Measurements from ENCODE around the gene HOXA9.

The HOXA9 gene

GRCh38 chr7:27119412-27119911, 45.9 kb downstream of the HOXA9 start:
- Histone ChIP-seq H3K9ac (ENCODE audit: low read length in 5 of 5) (peak overlapping the region in 1 of 5 donors; percentile 26), H3K27ac (ENCODE audit: low read depth, low read length) (peak overlapping the region; percentile 80), H3K4me3 (ENCODE audit: low read depth in 1 of 5, low read length in 5 of 5) (no peak overlapping the region), H3K27me3 (ENCODE audit: control insufficient read depth in 5 of 5, insufficient read depth in 4 of 5, low read length in 5 of 5) (no peaks in the 10 kb centered on the region), H3K9me3 (ENCODE audit: control insufficient read depth in 5 of 5, low read length in 5 of 5) (no peaks in the 10 kb centered on the region), H3K4me1 (ENCODE audit: control insufficient read depth in 5 of 5, insufficient read depth in 5 of 5, low read length in 5 of 5) (peaks cover under 1 to 94% (median 59%) of the 10 kb centered on the region in 5 donors), H3K36me3 (ENCODE audit: control insufficient read depth in 5 of 5, insufficient read depth in 5 of 5, low read length in 5 of 5) (peaks cover 5 to 28% (median 15%) of the 10 kb centered on the region in 5 donors)

DNA sequence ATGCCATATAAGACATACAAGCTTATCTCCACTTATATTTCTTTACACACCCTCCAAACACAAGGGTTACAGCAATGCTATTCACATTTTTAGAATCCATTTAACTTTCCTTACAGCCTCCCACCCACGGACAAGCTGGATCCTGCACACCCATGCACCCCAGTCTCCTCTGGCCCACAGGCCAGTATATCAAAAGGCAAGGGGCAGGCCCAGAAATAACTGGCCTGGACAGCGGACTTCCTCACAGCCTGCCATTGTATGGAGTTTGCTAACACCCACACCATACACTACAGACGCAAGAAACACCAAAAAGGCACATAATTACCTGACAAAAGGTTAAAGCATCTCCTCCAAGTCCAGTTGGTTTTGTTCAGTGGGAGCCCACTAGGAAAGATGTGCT, 46.8 kb downstream of the HOXA9 start:
- peak overlapping the region in 4 of 5 donors; percentile 35 to 53 (median 46) for H3K4me3 ChIP-seq (ENCODE audit: low read depth in 1 of 5, low read length in 5 of 5)
- no peaks in the 10 kb centered on the region for H3K9me3 ChIP-seq (ENCODE audit: control insufficient read depth in 5 of 5, low read length in 5 of 5)
- no peaks in the 10 kb centered on the region for H3K27me3 ChIP-seq (ENCODE audit: control insufficient read depth in 5 of 5, insufficient read depth in 4 of 5, low read length in 5 of 5)
- peaks cover 2 to 92% (median 58%) of the 10 kb centered on the region in 5 donors for H3K4me1 ChIP-seq (ENCODE audit: control insufficient read depth in 5 of 5, insufficient read depth in 5 of 5, low read length in 5 of 5)
- H3K36me3 ChIP-seq (ENCODE audit: control insufficient read depth in 5 of 5, insufficient read depth in 5 of 5, low read length in 5 of 5) = peaks cover 5 to 20% (median 12%) of the 10 kb centered on the region in 5 donors
- peak overlapping the region in 1 of 5 donors; percentile 10 for H3K9ac ChIP-seq (ENCODE audit: low read length in 5 of 5)
- peak overlapping the region; percentile 80 for H3K27ac ChIP-seq (ENCODE audit: low read depth, low read length)

DNA sequence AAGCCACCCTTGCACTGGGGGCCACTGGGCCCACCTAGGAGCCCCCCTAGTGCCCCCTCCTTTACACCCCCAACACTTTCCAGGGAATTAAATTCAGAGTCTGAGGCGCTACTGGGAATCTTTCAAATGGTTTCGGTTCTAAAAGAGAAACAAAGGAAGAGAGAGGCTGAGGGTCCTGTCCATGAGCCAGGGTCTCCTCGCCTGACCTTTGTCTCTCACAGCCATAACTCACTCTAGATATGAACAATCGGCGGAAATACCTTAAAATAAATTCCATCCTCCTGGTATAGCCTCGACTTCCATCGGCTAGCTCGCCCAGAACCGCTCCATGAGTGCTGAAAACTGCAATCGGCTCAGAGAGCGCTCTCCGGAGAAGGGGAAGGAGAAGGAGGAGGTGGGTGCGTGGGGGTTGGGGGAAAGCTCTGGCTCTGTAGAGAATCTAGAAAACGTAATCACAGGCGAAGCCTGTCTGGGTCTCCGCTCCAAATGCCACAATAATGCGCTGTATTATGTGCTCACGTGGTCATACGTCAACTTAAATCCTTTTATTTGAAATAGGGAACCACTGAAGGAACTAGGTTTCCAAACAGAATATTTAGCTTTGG, 47.3 kb downstream of the HOXA9 start:
- Histone ChIP-seq H3K9me3 (ENCODE audit: control insufficient read depth in 5 of 5, low read length in 5 of 5) (no peaks in the 10 kb centered on the region), H3K4me1 (ENCODE audit: control insufficient read depth in 5 of 5, insufficient read depth in 5 of 5, low read length in 5 of 5) (peaks cover 4 to 92% (median 61%) of the 10 kb centered on the region in 5 donors), H3K27ac (ENCODE audit: low read depth, low read length) (peak overlapping the region; percentile 80), H3K27me3 (ENCODE audit: control insufficient read depth in 5 of 5, insufficient read depth in 4 of 5, low read length in 5 of 5) (no peaks in the 10 kb centered on the region), H3K36me3 (ENCODE audit: control insufficient read depth in 5 of 5, insufficient read depth in 5 of 5, low read length in 5 of 5) (peaks cover 5 to 15% (median 9%) of the 10 kb centered on the region in 5 donors), H3K9ac (ENCODE audit: low read length in 5 of 5) (peak overlapping the region in 1 of 5 donors; percentile 52), H3K4me3 (ENCODE audit: low read depth in 1 of 5, low read length in 5 of 5) (peak overlapping the region in 4 of 5 donors; percentile 25 to 53 (median 46))

- Histone ChIP-seq H3K9ac (ENCODE audit: low read length in 5 of 5) (peak overlapping the region in 1 of 5 donors; percentile 66), H3K4me3 (ENCODE audit: low read depth in 1 of 5, low read length in 5 of 5) (peak overlapping the region in 3 of 5 donors; percentile 25 to 53 (median 47)), H3K27ac (ENCODE audit: low read depth, low read length) (peak overlapping the region; percentile 80), H3K27me3 (ENCODE audit: control insufficient read depth in 5 of 5, insufficient read depth in 4 of 5, low read length in 5 of 5) (no peaks in the 10 kb centered on the region), H3K9me3 (ENCODE audit: control insufficient read depth in 5 of 5, low read length in 5 of 5) (no peaks in the 10 kb centered on the region), H3K4me1 (ENCODE audit: control insufficient read depth in 5 of 5, insufficient read depth in 5 of 5, low read length in 5 of 5) (peaks cover 5 to 92% (median 69%) of the 10 kb centered on the region in 5 donors), H3K36me3 (ENCODE audit: control insufficient read depth in 5 of 5, insufficient read depth in 5 of 5, low read length in 5 of 5) (peaks cover 4 to 8% (median 5%) of the 10 kb centered on the region in 5 donors)
Observed at GRCh38 chr7:27116962-27117886, 48.1 kb downstream of the HOXA9 start.

GRCh38 chr7:27116031-27116961, 49.0 kb downstream of the HOXA9 start:
- H3K36me3 ChIP-seq (ENCODE audit: control insufficient read depth in 5 of 5, insufficient read depth in 5 of 5, low read length in 5 of 5) = peaks cover 0 to 3% (median under 1%) of the 10 kb centered on the region in 5 donors
- peak overlapping the region in 4 of 5 donors; percentile 27 to 54 (median 46) for H3K4me3 ChIP-seq (ENCODE audit: low read depth in 1 of 5, low read length in 5 of 5)
- H3K27me3 ChIP-seq (ENCODE audit: control insufficient read depth in 5 of 5, insufficient read depth in 4 of 5, low read length in 5 of 5) = no peaks in the 10 kb centered on the region
- H3K27ac ChIP-seq (ENCODE audit: low read depth, low read length) = peak overlapping the region; percentile 80
- H3K4me1 ChIP-seq (ENCODE audit: control insufficient read depth in 5 of 5, insufficient read depth in 5 of 5, low read length in 5 of 5) = peaks cover 10 to 92% (median 74%) of the 10 kb centered on the region in 5 donors
- H3K9ac ChIP-seq (ENCODE audit: low read length in 5 of 5) = peak overlapping the region in 3 of 5 donors; percentile 17 to 71 (median 68)
- H3K9me3 ChIP-seq (ENCODE audit: control insufficient read depth in 5 of 5, low read length in 5 of 5) = no peaks in the 10 kb centered on the region

DNA sequence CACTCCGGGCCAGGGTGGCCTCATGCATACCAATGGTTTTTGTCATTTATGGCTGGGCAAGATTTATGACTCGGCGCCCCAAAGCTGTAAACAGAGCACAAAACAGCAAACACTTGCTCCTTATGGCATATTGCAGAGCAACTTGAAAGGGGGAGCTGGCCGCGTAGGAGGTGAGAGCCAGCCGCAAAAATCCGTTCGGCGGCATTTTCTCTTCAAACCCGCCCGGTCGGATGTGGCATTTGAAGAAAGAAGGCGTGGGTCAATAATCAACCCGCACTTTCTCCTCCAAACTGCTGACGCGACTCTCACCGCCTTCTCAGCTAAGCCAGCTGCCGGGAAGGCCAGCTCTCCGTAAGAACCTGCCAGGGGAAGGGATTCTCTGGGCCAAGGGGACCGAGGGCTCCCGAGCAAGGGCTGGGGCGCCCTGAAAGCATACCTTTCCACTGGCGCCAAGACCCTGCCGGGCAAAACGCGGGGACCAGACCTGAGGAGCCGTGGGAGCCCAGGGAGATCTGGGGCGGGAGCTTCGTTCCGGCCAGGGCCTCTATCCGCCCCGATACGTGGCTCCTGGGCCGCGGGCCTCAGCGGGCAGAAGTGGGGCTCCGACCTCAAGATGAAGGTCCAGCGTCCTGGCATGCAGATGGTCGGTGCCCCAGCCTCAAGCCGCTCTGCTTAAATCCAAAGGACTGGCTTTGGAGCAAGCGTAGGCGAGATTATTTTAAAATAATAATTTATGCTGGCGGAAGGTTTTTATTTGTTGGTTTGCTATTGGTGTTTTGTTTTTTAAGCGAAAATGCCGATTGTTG, 49.9 kb downstream of the HOXA9 start:
- peaks cover 0 to 3% (median 0%) of the 10 kb centered on the region in 5 donors for H3K36me3 ChIP-seq (ENCODE audit: control insufficient read depth in 5 of 5, insufficient read depth in 5 of 5, low read length in 5 of 5)
- H3K27me3 ChIP-seq (ENCODE audit: control insufficient read depth in 5 of 5, insufficient read depth in 4 of 5, low read length in 5 of 5) = no peaks in the 10 kb centered on the region
- H3K4me3 ChIP-seq (ENCODE audit: low read depth in 1 of 5, low read length in 5 of 5) = peak overlapping the region; percentile 2 to 54 (median 27)
- H3K9ac ChIP-seq (ENCODE audit: low read length in 5 of 5) = peak overlapping the region in 4 of 5 donors; percentile 8 to 71 (median 62)
- H3K9me3 ChIP-seq (ENCODE audit: control insufficient read depth in 5 of 5, low read length in 5 of 5) = no peaks in the 10 kb centered on the region
- H3K27ac ChIP-seq (ENCODE audit: low read depth, low read length) = peak overlapping the region; percentile 80
- peaks cover 10 to 92% (median 74%) of the 10 kb centered on the region in 5 donors for H3K4me1 ChIP-seq (ENCODE audit: control insufficient read depth in 5 of 5, insufficient read depth in 5 of 5, low read length in 5 of 5)

GRCh38 chr7:27114881-27115220, 50.5 kb downstream of the HOXA9 start:
- H3K4me3 ChIP-seq (ENCODE audit: low read depth in 1 of 5, low read length in 5 of 5) = peak overlapping the region in 4 of 5 donors; percentile 22 to 54 (median 39)
- peaks cover 0 to 4% (median 1%) of the 10 kb centered on the region in 5 donors for H3K36me3 ChIP-seq (ENCODE audit: control insufficient read depth in 5 of 5, insufficient read depth in 5 of 5, low read length in 5 of 5)
- H3K27me3 ChIP-seq (ENCODE audit: control insufficient read depth in 5 of 5, insufficient read depth in 4 of 5, low read length in 5 of 5) = no peaks in the 10 kb centered on the region
- H3K9me3 ChIP-seq (ENCODE audit: control insufficient read depth in 5 of 5, low read length in 5 of 5) = no peaks in the 10 kb centered on the region
- H3K9ac ChIP-seq (ENCODE audit: low read length in 5 of 5) = peak overlapping the region in 2 of 5 donors; percentile 56 to 71
- H3K4me1 ChIP-seq (ENCODE audit: control insufficient read depth in 5 of 5, insufficient read depth in 5 of 5, low read length in 5 of 5) = peaks cover 10 to 92% (median 76%) of the 10 kb centered on the region in 5 donors
- peak overlapping the region; percentile 80 for H3K27ac ChIP-seq (ENCODE audit: low read depth, low read length)

DNA sequence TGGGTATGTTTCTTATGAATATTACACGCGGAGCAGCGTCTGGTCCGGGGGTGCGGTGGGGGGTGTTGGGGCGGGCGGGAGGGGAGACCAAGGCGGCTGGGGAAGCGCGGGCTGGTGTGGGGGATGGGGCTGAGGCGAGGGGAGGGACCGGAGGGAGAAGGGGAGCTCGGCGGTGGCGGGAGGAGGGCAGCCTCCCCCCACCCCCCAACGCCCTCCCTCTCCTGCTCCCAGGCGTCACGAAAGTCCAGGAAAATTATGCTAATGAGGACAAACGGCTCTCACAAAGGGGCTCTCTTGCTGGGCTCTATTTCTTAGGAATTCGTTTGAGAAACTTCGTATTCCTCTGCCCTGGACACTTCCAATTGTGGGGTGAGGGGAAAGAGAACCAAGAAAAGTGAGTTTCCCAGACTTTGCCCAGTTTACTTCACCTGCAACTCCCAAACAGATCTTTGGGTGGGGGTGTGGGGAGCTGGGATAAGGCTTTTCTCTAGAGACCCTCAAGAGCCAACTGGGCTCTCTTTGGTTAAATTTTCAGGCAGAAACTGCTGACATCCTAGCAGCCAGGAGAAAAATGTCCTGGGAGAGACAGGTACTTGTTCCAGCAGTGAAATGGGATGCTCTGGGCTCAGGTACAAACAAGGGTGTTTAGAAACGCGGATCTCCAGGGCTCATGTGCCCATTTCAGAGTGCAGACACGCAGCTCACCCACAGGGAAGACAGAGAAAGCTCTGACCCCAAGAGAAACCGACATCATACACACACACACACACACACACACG, 51.2 kb downstream of the HOXA9 start:
- H3K27me3 ChIP-seq (ENCODE audit: control insufficient read depth in 5 of 5, insufficient read depth in 4 of 5, low read length in 5 of 5) = no peaks in the 10 kb centered on the region
- peak overlapping the region; percentile 85 for H3K27ac ChIP-seq (ENCODE audit: low read depth, low read length)
- peaks cover 12 to 90% (median 78%) of the 10 kb centered on the region in 5 donors for H3K4me1 ChIP-seq (ENCODE audit: control insufficient read depth in 5 of 5, insufficient read depth in 5 of 5, low read length in 5 of 5)
- H3K9ac ChIP-seq (ENCODE audit: low read length in 5 of 5) = peak overlapping the region; percentile 45 to 73 (median 66)
- peak overlapping the region in 4 of 5 donors; percentile 35 to 50 (median 48) for H3K4me3 ChIP-seq (ENCODE audit: low read depth in 1 of 5, low read length in 5 of 5)
- H3K9me3 ChIP-seq (ENCODE audit: control insufficient read depth in 5 of 5, low read length in 5 of 5) = no peaks in the 10 kb centered on the region
- H3K36me3 ChIP-seq (ENCODE audit: control insufficient read depth in 5 of 5, insufficient read depth in 5 of 5, low read length in 5 of 5) = peaks cover 0 to 6% (median 4%) of the 10 kb centered on the region in 5 donors
